ENCODE results near the gene ZFAND3.

ZFAND3 gene

DNA sequence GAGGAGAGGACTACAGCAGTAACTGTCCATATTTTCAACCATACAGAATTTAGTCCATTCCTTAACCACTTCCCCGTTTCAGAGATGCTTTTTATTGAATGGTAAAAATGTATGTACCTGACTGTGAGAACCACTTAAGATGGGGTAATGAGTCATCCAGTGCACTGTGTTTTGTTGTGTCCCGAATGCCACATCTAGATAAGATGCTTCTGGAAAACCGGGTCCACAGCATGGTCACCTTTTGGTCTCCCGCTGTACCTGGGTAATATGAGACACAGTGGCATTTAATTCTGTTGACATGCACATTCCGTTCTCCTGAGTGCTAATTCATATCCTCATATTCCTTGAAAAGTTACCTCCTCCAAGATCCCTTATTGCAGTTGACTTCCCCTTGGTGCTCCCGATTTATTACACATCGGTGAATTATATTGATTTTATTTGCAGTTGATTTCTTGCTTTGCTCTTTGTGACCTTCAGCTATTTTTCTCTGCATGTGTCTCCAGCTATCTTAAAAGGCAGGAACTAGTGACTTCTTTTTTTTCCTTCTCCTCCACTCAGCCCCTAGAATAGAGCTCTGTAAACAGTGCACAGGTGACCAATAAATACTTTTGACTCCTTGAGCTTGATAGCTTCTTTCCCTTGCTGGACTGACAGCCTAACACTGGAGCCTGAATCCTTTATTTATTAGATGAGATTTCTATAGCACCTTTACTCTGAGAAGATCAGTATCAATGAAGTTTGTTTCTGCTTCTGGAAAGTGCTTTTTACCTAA is 314.6 kb downstream of the ZFAND3 start:
- peaks cover 21% of the 10 kb centered on the region for H4K20me1 ChIP-seq (ENCODE audit: insufficient read depth, low read length)
- no peak for DNase-seq

DNA sequence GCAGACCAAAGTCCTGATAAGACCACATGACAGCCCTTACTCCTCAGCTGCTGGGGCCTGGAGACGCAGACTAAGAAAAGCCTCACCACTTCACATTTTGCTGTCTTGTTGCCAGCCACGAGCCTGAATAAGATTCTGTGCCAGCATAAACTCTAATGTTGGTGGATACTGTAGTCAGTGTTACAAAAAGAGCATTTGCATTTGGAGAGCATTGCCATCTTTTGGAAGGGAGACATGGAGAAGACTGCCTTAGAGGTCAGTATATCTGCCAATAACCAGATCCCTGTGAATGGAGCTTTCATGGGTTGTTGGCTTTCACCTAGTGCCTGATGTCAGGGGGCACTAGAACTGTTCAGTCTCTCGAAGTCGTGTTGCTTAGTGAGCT is 315.2 kb downstream of the ZFAND3 start:
- no peak for TF ChIP-seq EZH2 (IDR thresholded peaks at IDR 0.05; ENCODE audit: borderline replicate concordance, low read depth, low read length, severe bottlenecking)
- TF ChIP-seq, protein P1, sequence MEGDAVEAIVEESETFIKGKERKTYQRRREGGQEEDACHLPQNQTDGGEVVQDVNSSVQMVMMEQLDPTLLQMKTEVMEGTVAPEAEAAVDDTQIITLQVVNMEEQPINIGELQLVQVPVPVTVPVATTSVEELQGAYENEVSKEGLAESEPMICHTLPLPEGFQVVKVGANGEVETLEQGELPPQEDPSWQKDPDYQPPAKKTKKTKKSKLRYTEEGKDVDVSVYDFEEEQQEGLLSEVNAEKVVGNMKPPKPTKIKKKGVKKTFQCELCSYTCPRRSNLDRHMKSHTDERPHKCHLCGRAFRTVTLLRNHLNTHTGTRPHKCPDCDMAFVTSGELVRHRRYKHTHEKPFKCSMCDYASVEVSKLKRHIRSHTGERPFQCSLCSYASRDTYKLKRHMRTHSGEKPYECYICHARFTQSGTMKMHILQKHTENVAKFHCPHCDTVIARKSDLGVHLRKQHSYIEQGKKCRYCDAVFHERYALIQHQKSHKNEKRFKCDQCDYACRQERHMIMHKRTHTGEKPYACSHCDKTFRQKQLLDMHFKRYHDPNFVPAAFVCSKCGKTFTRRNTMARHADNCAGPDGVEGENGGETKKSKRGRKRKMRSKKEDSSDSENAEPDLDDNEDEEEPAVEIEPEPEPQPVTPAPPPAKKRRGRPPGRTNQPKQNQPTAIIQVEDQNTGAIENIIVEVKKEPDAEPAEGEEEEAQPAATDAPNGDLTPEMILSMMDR (IDR thresholded peaks at IDR 0.05; ENCODE audit: borderline replicate concordance, extremely low read depth, low read length, poor library complexity, severe bottlenecking) = no peak
- no peak overlapping the region for H3K9ac ChIP-seq (ENCODE audit: low read depth, low read length)
- H3K9me3 ChIP-seq (ENCODE audit: insufficient read depth, low read length, severe bottlenecking) = no peaks in the 10 kb centered on the region
- H3K4me2 ChIP-seq (ENCODE audit: insufficient read depth, low read length) = no peak overlapping the region
- H3K4me1 ChIP-seq (ENCODE audit: insufficient read depth, low read length) = no peaks in the 10 kb centered on the region
- H3K27me3 ChIP-seq (ENCODE audit: insufficient read depth, low read length, poor library complexity) = no peaks in the 10 kb centered on the region
- DNase-seq (no peak), ATAC-seq (ENCODE audit: insufficient read depth, low read depth) (no peak)
- H3K79me2 ChIP-seq (ENCODE audit: insufficient read depth, low read length) = peaks cover 12% of the 10 kb centered on the region; the same call in 1 of the 2 replicates
- H2AFZ ChIP-seq (ENCODE audit: low read depth, low read length) = no peak overlapping the region
- peaks cover 14% of the 10 kb centered on the region; the same call in 1 of the 2 replicates for H3K36me3 ChIP-seq (ENCODE audit: insufficient read depth, low read length)
- no peak overlapping the region for H3K27ac ChIP-seq (ENCODE audit: low read length)
- H3K4me3 ChIP-seq (ENCODE audit: low read depth in 1 of 2, low read length in 2 of 2) = no peak overlapping the region
- peaks cover 21% of the 10 kb centered on the region for H4K20me1 ChIP-seq (ENCODE audit: insufficient read depth, low read length)

More for the DNA sequence above, 314.6 kb downstream of the ZFAND3 start:
- H3K79me2 ChIP-seq (ENCODE audit: insufficient read depth, low read length) = peaks cover 14% of the 10 kb centered on the region
- no peak overlapping the region for H3K4me3 ChIP-seq (ENCODE audit: low read depth in 1 of 2, low read length in 2 of 2)
- H3K27ac ChIP-seq (ENCODE audit: low read length) = no peak overlapping the region
- no peaks in the 10 kb centered on the region for H3K9me3 ChIP-seq (ENCODE audit: insufficient read depth, low read length, severe bottlenecking)
- H3K36me3 ChIP-seq (ENCODE audit: insufficient read depth, low read length) = peaks cover 11% of the 10 kb centered on the region; the same call in 1 of the 2 replicates
- TF ChIP-seq, protein P1 (IDR thresholded peaks at IDR 0.05; ENCODE audit: borderline replicate concordance, extremely low read depth, low read length, poor library complexity, severe bottlenecking) = no peak
- TF ChIP-seq EZH2 (IDR thresholded peaks at IDR 0.05; ENCODE audit: borderline replicate concordance, low read depth, low read length, severe bottlenecking) = no peak
- H3K27me3 ChIP-seq (ENCODE audit: insufficient read depth, low read length, poor library complexity) = no peaks in the 10 kb centered on the region
- no peak for ATAC-seq (ENCODE audit: insufficient read depth, low read depth)
- no peaks in the 10 kb centered on the region for H3K4me1 ChIP-seq (ENCODE audit: insufficient read depth, low read length)
- H2AFZ ChIP-seq (ENCODE audit: low read depth, low read length) = no peak overlapping the region
- no peak overlapping the region for H3K9ac ChIP-seq (ENCODE audit: low read depth, low read length)
- H3K4me2 ChIP-seq (ENCODE audit: insufficient read depth, low read length) = no peak overlapping the region

DNA sequence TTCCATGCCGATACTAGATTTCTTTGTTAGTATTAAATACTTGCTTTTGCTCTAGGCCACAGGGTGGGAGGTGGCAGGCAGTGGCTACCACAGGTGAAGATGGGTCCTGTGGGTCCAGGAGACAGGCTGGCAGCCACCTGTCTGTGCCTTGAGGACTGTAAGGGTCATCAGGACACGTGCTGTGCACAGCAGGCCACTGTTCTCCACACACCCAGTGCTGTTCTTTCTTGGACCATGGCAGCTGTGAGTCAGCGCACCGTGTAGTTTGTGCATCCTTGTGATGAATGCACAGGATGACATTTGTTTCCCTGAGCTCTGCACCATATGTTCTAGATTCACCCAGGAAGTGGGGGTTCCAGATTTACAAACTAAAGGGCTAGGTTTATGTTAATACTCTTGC is 317.0 kb downstream of the ZFAND3 start:
- DNase-seq (no peak), ATAC-seq (ENCODE audit: insufficient read depth, low read depth) (no peak)
- peaks cover 14% of the 10 kb centered on the region; the same call in 1 of the 2 replicates for H3K36me3 ChIP-seq (ENCODE audit: insufficient read depth, low read length)
- no peak overlapping the region for H3K4me3 ChIP-seq (ENCODE audit: low read depth in 1 of 2, low read length in 2 of 2)
- no peak overlapping the region for H2AFZ ChIP-seq (ENCODE audit: low read depth, low read length)
- no peaks in the 10 kb centered on the region for H3K27me3 ChIP-seq (ENCODE audit: insufficient read depth, low read length, poor library complexity)
- H3K4me2 ChIP-seq (ENCODE audit: insufficient read depth, low read length) = no peak overlapping the region
- peaks cover 3% of the 10 kb centered on the region; the same call in 1 of the 2 replicates for H3K79me2 ChIP-seq (ENCODE audit: insufficient read depth, low read length)
- H3K27ac ChIP-seq (ENCODE audit: low read length) = no peak overlapping the region
- peaks cover 21% of the 10 kb centered on the region for H4K20me1 ChIP-seq (ENCODE audit: insufficient read depth, low read length)
- H3K4me1 ChIP-seq (ENCODE audit: insufficient read depth, low read length) = no peaks in the 10 kb centered on the region
- H3K9me3 ChIP-seq (ENCODE audit: insufficient read depth, low read length, severe bottlenecking) = no peaks in the 10 kb centered on the region
- H3K9ac ChIP-seq (ENCODE audit: low read depth, low read length) = no peak overlapping the region
- no peak for TF ChIP-seq EZH2 (IDR thresholded peaks at IDR 0.05; ENCODE audit: borderline replicate concordance, low read depth, low read length, severe bottlenecking)
- TF ChIP-seq, protein P1 (IDR thresholded peaks at IDR 0.05; ENCODE audit: borderline replicate concordance, extremely low read depth, low read length, poor library complexity, severe bottlenecking) = no peak
